NCI-H446 treated with DMSO at 0.1 percent for 48 hours (cell line): ENCODE data around the gene SLC37A1.
A peak's percentile ranks its signal among the peaks of the same experiment; 100 is the strongest.

Experiments used
- DNase-seq: peaks from one replicate; lab custom pipeline; 2025; lab: John Stamatoyannopoulos, UW

SLC37A1 gene

GRCh38 chr21:42578761-42579415 lies 65.2 kb downstream of the SLC37A1 start:
- DNase-seq: no peak

GRCh38 chr21:42579456-42580075 lies 65.9 kb downstream of the SLC37A1 start:
- no peak for DNase-seq

GRCh38 chr21:42580076-42580792 lies 66.6 kb downstream of the SLC37A1 start:
- DNase-seq: no peak

- DNase-seq: no peak
Measured at GRCh38 chr21:42580793-42581321, 67.2 kb downstream of the SLC37A1 start.

GRCh38 chr21:42581336-42581992 lies 67.8 kb downstream of the SLC37A1 start:
- DNase-seq: no peak

GRCh38 chr21:42581993-42582786 lies 68.5 kb downstream of the SLC37A1 start:
- no peak for DNase-seq

- DNase-seq: no peak
Measured at GRCh38 chr21:42582787-42583476, 69.3 kb downstream of the SLC37A1 start.

- no peak for DNase-seq
Measured at GRCh38 chr21:42583477-42584295, 70.0 kb downstream of the SLC37A1 start.

- DNase-seq: no peak
Measured at GRCh38 chr21:42584296-42584641, 70.6 kb downstream of the SLC37A1 start.

- no peak for DNase-seq
Measured at GRCh38 chr21:42585881-42586280, 72.2 kb downstream of the SLC37A1 start.

GRCh38 chr21:42586406-42586805 lies 72.8 kb downstream of the SLC37A1 start:
- DNase-seq: no peak

GRCh38 chr21:42587036-42587435 lies 73.4 kb downstream of the SLC37A1 start:
- DNase-seq: no peak

- no peak for DNase-seq
Measured at GRCh38 chr21:42590431-42591131, 76.9 kb downstream of the SLC37A1 start.

GRCh38 chr21:42591170-42591869 lies 77.7 kb downstream of the SLC37A1 start:
- no peak for DNase-seq

- no peak for DNase-seq
Measured at GRCh38 chr21:42592156-42592820, 78.6 kb downstream of the SLC37A1 start.

GRCh38 chr21:42593007-42593814 lies 79.6 kb downstream of the SLC37A1 start:
- DNase-seq: peak; percentile 9

GRCh38 chr21:42594616-42595282 lies 81.1 kb downstream of the SLC37A1 start:
- no peak for DNase-seq
